HCT116 (cell line): ENCODE results near the gene CDC42EP1. TPM values are rescaled to one million over a fixed set of nuclear protein-coding genes. Genes with fewer than 3 reads are reported as not detected.

ENCODE experiments used
- ATAC-seq: fragments of 200-7000 bp; cut with Tn5 transposase; 2 replicates; pipeline ENCODE4 v1.9.1; 2020; ENCODE audit warnings: mild to moderate bottlenecking, moderate library complexity
- BruUV-seq: library from RNA; stranded (reverse); fragments of 400-500 nt; replicated peaks from 2 replicates; lab custom pipeline; 2021; lab: Mats Ljungman, UMichigan
- CTCF ChIA-PET: fragments of 300-600 bp; sonication (Branson Sonifier 250); formaldehyde crosslinking; loops from one replicate; lab custom pipeline; 2021; ENCODE audit warnings: antibody characterized with exemption; lab: Charles Lee
- POLR2A ChIA-PET: fragments of 300-600, 350-600 bp; sonication (Branson Sonifier 250); formaldehyde crosslinking; loops from one replicate; lab custom pipeline; 2021; ENCODE audit warnings: antibody characterized with exemption; lab: Charles Lee
- RAD21 ChIA-PET, 2 experiments: fragments of 300-600 bp; sonication (Branson Sonifier 250); formaldehyde crosslinking; loops; one replicate each; lab custom pipeline; 2023; ENCODE audit warnings: low total read pairs in 2 of 2; ENCODE audit not compliant: uncharacterized antibody in 2 of 2, unreplicated experiment in 2 of 2, low non-redundant PET in 1 of 2; lab: Charles Lee
- DNase-seq: peaks from one replicate; pipeline ENCODE4 v3.0.0-alpha.2; 2010; ENCODE audit warnings: low read depth, low spot score
- H2AFZ ChIP-seq: fragments of 200-600 bp; shearing (Covaris generic), sonication (generic); 2 replicates; pipeline ENCODE4 v1.6.1; 2017; ENCODE audit warnings: low read depth, mixed run types, mixed read lengths, antibody characterized with exemption, low read length; ENCODE audit not compliant: poor library complexity, severe bottlenecking
- H3K27ac ChIP-seq: 2 replicates; pipeline ENCODE4 v1.5.1; 2012; ENCODE audit warnings: low read depth, low read length
- H3K27me3 ChIP-seq: fragments of 200-600 bp; sonication (generic); 2 replicates; pipeline ENCODE4 v1.6.1; 2016; ENCODE audit warnings: mixed run types, low read length, mixed read lengths; ENCODE audit not compliant: insufficient read depth
- H3K36me3 ChIP-seq, 2 experiments: fragments of 200-500 bp in 1 of 2; fragments of 200-600 bp in 1 of 2; sonication (Bioruptor generic) in 1 of 2; sonication (generic) in 1 of 2; 2 replicates each; pipeline versions ENCODE4 v1.5.1 to v1.6.1; 2014 to 2016; ENCODE audit warnings: low read length in 2 of 2, inconsistent platforms in 1 of 2, mixed read lengths in 1 of 2, mixed run types in 1 of 2; ENCODE audit not compliant: insufficient read depth in 2 of 2, control insufficient read depth in 1 of 2
- H3K4me1 ChIP-seq, 2 experiments: fragments of 200-600 bp in 1 of 2; sonication (generic) in 1 of 2; 2 replicates each; pipeline versions ENCODE4 v1.5.1 to v1.6.1; 2012 to 2017; ENCODE audit warnings: low read length in 2 of 2, inconsistent platforms in 1 of 2, mild to moderate bottlenecking in 1 of 2, mixed read lengths in 1 of 2, mixed run types in 1 of 2, moderate library complexity in 1 of 2; ENCODE audit not compliant: insufficient read depth in 2 of 2, control insufficient read depth in 1 of 2
- H3K4me2 ChIP-seq: fragments of 200-600 bp; sonication (generic); 2 replicates; pipeline ENCODE4 v1.6.1; 2017; ENCODE audit warnings: mixed run types, low read length, mixed read lengths
- H3K4me3 ChIP-seq, 2 experiments: fragments of 200-600 bp in 1 of 2; sonication (generic) in 1 of 2; replicated peaks in 1 of 2; 2 replicates each; pipeline ENCODE4 v1.5.1; 2011 to 2016; ENCODE audit warnings: low read length in 2 of 2, control low read depth in 1 of 2, low read depth in 1 of 2, mild to moderate bottlenecking in 1 of 2, mixed read lengths in 1 of 2, mixed run types in 1 of 2
- H3K79me2 ChIP-seq: fragments of 200-600 bp; sonication (generic); 2 replicates; pipeline ENCODE4 v1.6.1; 2017; ENCODE audit warnings: mild to moderate bottlenecking, mixed run types, low read length, moderate library complexity, mixed read lengths; ENCODE audit not compliant: insufficient read depth
- H3K9ac ChIP-seq: fragments of 200-600 bp; sonication (generic); 2 replicates; pipeline ENCODE4 v1.6.1; 2016; ENCODE audit warnings: low read length, mixed read lengths
- H3K9me2 ChIP-seq: fragments of 200-600 bp; sonication (generic), shearing (Covaris generic); 2 replicates; pipeline ENCODE4 v1.6.1; 2017; ENCODE audit warnings: mixed run types, mild to moderate bottlenecking, moderate library complexity; ENCODE audit not compliant: insufficient read depth
- H3K9me3 ChIP-seq, 2 experiments: fragments of 200-500 bp in 1 of 2; fragments of 200-600 bp in 1 of 2; sonication (Bioruptor generic) in 1 of 2; sonication (generic) in 1 of 2; 2 replicates each; pipeline ENCODE4 v1.6.1; 2014 to 2017; ENCODE audit warnings: low read length in 2 of 2, mixed read lengths in 2 of 2, inconsistent platforms in 1 of 2, low read depth in 1 of 2, mild to moderate bottlenecking in 1 of 2, mixed run types in 1 of 2, moderate library complexity in 1 of 2; ENCODE audit not compliant: control insufficient read depth in 1 of 2, insufficient read depth in 1 of 2
- H4K20me1 ChIP-seq: fragments of 200-600 bp; sonication (generic), shearing (Covaris generic); 2 replicates; pipeline ENCODE4 v1.6.1; 2017; ENCODE audit warnings: mixed run types, mild to moderate bottlenecking, moderate library complexity; ENCODE audit not compliant: insufficient read depth
- CBX3 ChIP-seq: IDR thresholded peaks from 2 replicates; pipeline ENCODE4 v1.6.1; 2012; ENCODE audit warnings: low read depth
- CEBPB ChIP-seq: IDR thresholded peaks from 2 replicates; pipeline ENCODE4 v1.6.1; 2012; ENCODE audit warnings: low read depth
- EGR1 ChIP-seq: IDR thresholded peaks from 2 replicates; pipeline ENCODE4 v1.6.1; 2012; ENCODE audit warnings: low read depth
- ELF1 ChIP-seq: IDR thresholded peaks from 2 replicates; pipeline ENCODE4 v1.6.1; 2012; ENCODE audit warnings: low read depth, borderline replicate concordance
- EZH2phosphoT487 ChIP-seq: fragments of 200-600 bp; IDR thresholded peaks from 2 replicates; pipeline ENCODE4 v1.6.1; 2018; ENCODE audit warnings: antibody characterized with exemption, borderline replicate concordance
- FOSL1 ChIP-seq: IDR thresholded peaks from 2 replicates; pipeline ENCODE4 v1.6.1; 2012; ENCODE audit warnings: low read depth
- MAX ChIP-seq: IDR thresholded peaks from 2 replicates; pipeline ENCODE4 v1.6.1; 2012
- POLR2A ChIP-seq: IDR thresholded peaks from 2 replicates; pipeline ENCODE4 v1.7.0; 2011; ENCODE audit warnings: borderline replicate concordance; ENCODE audit not compliant: insufficient read depth, insufficient read length; ENCODE audit errors: extremely low read depth
- POLR2AphosphoS5 ChIP-seq: IDR thresholded peaks from 2 replicates; pipeline ENCODE4 v1.6.1; 2011; ENCODE audit warnings: mild to moderate bottlenecking, low read depth, low read length, moderate library complexity
- REST ChIP-seq: IDR thresholded peaks from 2 replicates; pipeline ENCODE4 v1.6.1; 2012; ENCODE audit warnings: low read depth
- SIN3A ChIP-seq: IDR thresholded peaks from 2 replicates; pipeline ENCODE4 v1.6.1; 2012; ENCODE audit warnings: low read depth
- SP1 ChIP-seq: IDR thresholded peaks from 2 replicates; pipeline ENCODE4 v1.6.1; 2012; ENCODE audit warnings: low read depth
- SRF ChIP-seq: IDR thresholded peaks from 2 replicates; pipeline ENCODE4 v1.6.1; 2012; ENCODE audit warnings: low read depth
- TCF7L2 ChIP-seq: IDR thresholded peaks from 2 replicates; pipeline ENCODE4 v1.7.0; 2011; ENCODE audit warnings: borderline replicate concordance, inconsistent platforms; ENCODE audit not compliant: insufficient read depth, insufficient read length; ENCODE audit errors: extremely low read depth
- ZFX ChIP-seq: fragments of 450-650 bp; IDR thresholded peaks from 2 replicates; pipeline ENCODE4 v1.6.1; 2017
- ZNF274 ChIP-seq: fragments of 200-500 bp; sonication (Bioruptor generic); IDR thresholded peaks from 2 replicates; pipeline ENCODE4 v1.6.1; 2014; ENCODE audit warnings: mild to moderate bottlenecking, low read depth, low read length, inconsistent platforms
- intact Hi-C: fragments of 100-400 bp; cut with micrococcal nuclease; formaldehyde crosslinking; loops from 2 replicates; pipeline ENCODE4 v1.10.0; 2022
- total RNA-seq: library from RNA; stranded (reverse); gene quantifications from one replicate; pipeline ENCODE4 v1.2.1, GENCODE V29; 2021; ENCODE audit not compliant: unreplicated experiment

Gene CDC42EP1
- total RNA-seq, 1 experiment from 2014 or later: 160 TPM

- Histone ChIP-seq H3K4me1 (peaks cover 6 to 46% of the 10 kb centered on the region in 2 experiments; a peak in 3 of 4 replicates), H3K27me3 (no peaks in the 10 kb centered on the region), H3K36me3 (peaks cover 4 to 19% of the 10 kb centered on the region in 2 experiments; a peak in 3 of 4 replicates), H3K9me2 (no peaks in the 10 kb centered on the region), H3K9ac (peak within 1 kb of the TSS; percentile 81), H3K27ac (peak within 1 kb of the TSS; percentile 68)
- POLR2A ChIA-PET: no interaction called here
- TF ChIP-seq ZFX (peak; percentile 27; the same call in 1 of the 2 replicates), POLR2AphosphoS5 (peak; percentile 34; the same call in 1 of the 2 replicates), SP1 (peak; percentile 7; the same call in 1 of the 2 replicates), TCF7L2 (no peak), ELF1 (no peak), EGR1 (0 out of 2 replicates have a peak, but pooled peaks have one; percentile 20)
- TF ChIP-seq, all 23 proteins: peak for 4
- BruUV-seq: no TSS peak
- H4K20me1 ChIP-seq: no peaks in the 10 kb centered on the region
- peak within 1 kb of the TSS; percentile 74 for H3K4me2 ChIP-seq
- ATAC-seq: peak; percentile 74
- intact Hi-C loops: no loop called here
- H3K9me3 ChIP-seq: no peaks in the 10 kb centered on the region
- ChIA-PET RAD21 (interaction anchor here in 1 of 2 experiments (0.6 to 0.7 kb wide), 2 partner anchors 30 to 47 kb away, joined by 3 to 12 read pairs; no protein-coding TSS in a partner anchor), CTCF (no interaction called here)
- peak within 1 kb of the TSS; percentile 69 to 89 for H3K4me3 ChIP-seq
- no peak for DNase-seq
- H2AFZ ChIP-seq: no peak within 1 kb of the TSS
- peaks cover 25% of the 10 kb centered on the region for H3K79me2 ChIP-seq
These were observed 40.7 kb upstream of the CDC42EP1 start, which contains the start of gene CARD10 for GRCh38 chr22:37519268-37520195. Gene CARD10, minus strand, starts transcription at chr22:37519415. Its CDS starts 215 bp downstream, at chr22:37519200.

- Histone ChIP-seq H3K79me2 (peaks cover 21% of the 10 kb centered on the region), H3K9me2 (no peaks in the 10 kb centered on the region), H3K4me1 (peaks cover 16 to 54% of the 10 kb centered on the region in 2 experiments), H2AFZ (no peak overlapping the region), H3K4me3 (no peak overlapping the region), H4K20me1 (no peaks in the 10 kb centered on the region), H3K27me3 (no peaks in the 10 kb centered on the region), H3K27ac (no peak overlapping the region), H3K4me2 (no peak overlapping the region), H3K9me3 (no peaks in the 10 kb centered on the region), H3K9ac (no peak overlapping the region), H3K36me3 (peaks cover 0 to 9% of the 10 kb centered on the region in 2 experiments; a peak in 2 of 4 replicates)
- ATAC-seq (no peak), DNase-seq (no peak)
- ChIA-PET POLR2A (no interaction called here), CTCF (interaction anchor here (1.1 kb wide), 1 partner anchor 18 kb away, joined by 3 read pairs; no protein-coding TSS in a partner anchor), RAD21 (no interaction called here)
- no TSS peak for BruUV-seq
- intact Hi-C loops: no loop called here
- no peak for TF ChIP-seq SRF
- TF ChIP-seq POLR2A: no peak
- no peak for TF ChIP-seq CEBPB
- no peak for TF ChIP-seq POLR2AphosphoS5
- no peak for TF ChIP-seq ZFX
- no peak for TF ChIP-seq EGR1
- TF ChIP-seq ELF1: no peak
- no peak for TF ChIP-seq FOSL1
- TF ChIP-seq REST: no peak
- TF ChIP-seq CBX3: no peak
- no peak for TF ChIP-seq ZNF274
- no peak for TF ChIP-seq SP1
- TF ChIP-seq SIN3A: no peak
- TF ChIP-seq MAX: no peak
- no peak for TF ChIP-seq EZH2phosphoT487
These were observed 39.5 kb upstream of the CDC42EP1 start for GRCh38 chr22:37520776-37521191.
